BLaER1 treated with 17β-estradiol and CSF1 and Interleukin-3, amounts not matched to agents 10 nM and 100 nM (cell line): ENCODE results near the gene NDUFB11.
"Not testable (repeated sequence)": the region's sequence is repeated elsewhere in the genome, so short reads cannot be mapped to it uniquely, and the experiment has no call there.

Experiments used
- H3K27ac ChIP-seq, 11 experiments: shearing (Covaris generic); formaldehyde crosslinking; 2 replicates each; pipeline ENCODE4 v1.8.1; 2022
- H3K27me3 ChIP-seq, 11 experiments: shearing (Covaris generic); formaldehyde crosslinking; 2 replicates each; pipeline ENCODE4 v1.8.1; 2022
- H3K36me3 ChIP-seq, 11 experiments: shearing (Covaris generic); formaldehyde crosslinking; 2 replicates each; pipeline ENCODE4 v1.8.1; 2022
- H3K4me1 ChIP-seq, 10 experiments: shearing (Covaris generic); formaldehyde crosslinking; 2 replicates each; pipeline ENCODE4 v1.8.1; 2022
- H3K4me2 ChIP-seq, 11 experiments: shearing (Covaris generic); formaldehyde crosslinking; 2 replicates each; pipeline ENCODE4 v1.8.1; 2022
- H3K4me3 ChIP-seq, 10 experiments: shearing (Covaris generic); formaldehyde crosslinking; 2 replicates each; pipeline ENCODE4 v1.8.1; 2022
- H3K9ac ChIP-seq, 11 experiments: shearing (Covaris generic); formaldehyde crosslinking; 2 replicates each; pipeline ENCODE4 v1.8.1; 2022
- H3K9me3 ChIP-seq, 11 experiments: shearing (Covaris generic); formaldehyde crosslinking; replicated peaks in 1 of 11; 2 replicates each; pipeline ENCODE4 v1.8.1; 2022
- H4K20me1 ChIP-seq, 11 experiments: shearing (Covaris generic); formaldehyde crosslinking; 2 replicates each; pipeline ENCODE4 v1.8.1; 2022
- Cebpa-rat ChIP-seq, 11 experiments: shearing (Covaris generic); IDR thresholded peaks; 2 replicates each; pipeline ENCODE4 v1.8.1; 2022

Gene NDUFB11

DNA sequence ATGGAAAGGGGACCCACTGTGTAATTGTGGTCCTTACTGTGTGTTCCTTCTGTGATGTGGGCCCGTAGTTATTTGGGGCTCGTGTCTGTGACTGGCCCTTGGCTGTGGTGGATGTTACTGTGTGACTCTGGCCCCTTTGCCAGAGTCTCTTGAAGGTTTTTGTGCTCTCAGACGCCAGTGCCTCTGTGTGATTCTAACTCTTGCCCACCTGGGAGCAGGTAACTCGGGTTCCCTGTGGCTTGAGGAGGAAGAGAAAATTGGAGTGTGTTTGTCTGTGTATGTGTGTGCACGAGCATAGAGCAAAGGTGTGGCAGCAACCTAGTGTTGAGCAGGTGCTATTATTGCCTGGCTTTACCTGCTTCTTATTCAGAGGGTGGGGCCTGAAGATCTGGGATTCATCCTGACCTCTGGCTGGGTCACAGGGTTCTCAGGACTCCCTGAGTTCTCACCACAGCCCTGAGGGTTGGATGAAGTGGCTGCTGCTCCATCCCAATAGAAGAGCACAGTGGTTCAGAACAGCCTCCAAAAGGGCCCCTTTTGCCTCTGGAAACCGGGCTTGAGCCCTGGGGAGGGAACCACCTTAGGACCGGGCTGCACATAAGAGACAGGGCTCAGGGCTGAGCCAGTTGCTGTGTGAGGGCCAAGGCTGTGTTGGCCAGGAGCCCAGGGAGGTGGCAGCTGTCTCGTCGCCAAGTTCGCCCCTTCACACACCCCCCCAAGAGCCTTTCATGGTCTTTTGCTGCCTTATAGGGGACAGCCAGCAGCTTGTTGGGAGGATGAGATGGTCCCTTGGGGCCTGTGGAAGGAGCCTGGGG is 1.8 kb upstream of the NDUFB11 start:
- no peak for TF ChIP-seq Cebpa-rat (IDR thresholded peaks at IDR 0.05)
- H3K9me3 ChIP-seq: peaks cover 14 to 31% (median 23%) of the 10 kb centered on the region in 11 experiments; a peak in 20 of 22 replicates
- H3K27ac ChIP-seq: peak overlapping the region in 10 of 11 experiments; percentile 87 to 95 (median 92); a peak in 17 of 22 replicates
- H4K20me1 ChIP-seq: peaks cover 11 to 65% (median 40%) of the 10 kb centered on the region in 11 experiments; a peak in 20 of 22 replicates
- H3K36me3 ChIP-seq: peaks cover 30 to 54% (median 45%) of the 10 kb centered on the region in 11 experiments
- H3K4me3 ChIP-seq: peak overlapping the region; percentile 50 to 79 (median 72)
- H3K4me1 ChIP-seq: peaks cover 15 to 27% (median 22%) of the 10 kb centered on the region in 10 experiments; a peak in 18 of 20 replicates
- peak overlapping the region; percentile 83 to 92 (median 90) for H3K4me2 ChIP-seq
- peak overlapping the region; percentile 88 to 95 (median 91) for H3K9ac ChIP-seq
- H3K27me3 ChIP-seq: peaks cover 0 to 38% (median 13%) of the 10 kb centered on the region in 11 experiments; a peak in 12 of 22 replicates

DNA sequence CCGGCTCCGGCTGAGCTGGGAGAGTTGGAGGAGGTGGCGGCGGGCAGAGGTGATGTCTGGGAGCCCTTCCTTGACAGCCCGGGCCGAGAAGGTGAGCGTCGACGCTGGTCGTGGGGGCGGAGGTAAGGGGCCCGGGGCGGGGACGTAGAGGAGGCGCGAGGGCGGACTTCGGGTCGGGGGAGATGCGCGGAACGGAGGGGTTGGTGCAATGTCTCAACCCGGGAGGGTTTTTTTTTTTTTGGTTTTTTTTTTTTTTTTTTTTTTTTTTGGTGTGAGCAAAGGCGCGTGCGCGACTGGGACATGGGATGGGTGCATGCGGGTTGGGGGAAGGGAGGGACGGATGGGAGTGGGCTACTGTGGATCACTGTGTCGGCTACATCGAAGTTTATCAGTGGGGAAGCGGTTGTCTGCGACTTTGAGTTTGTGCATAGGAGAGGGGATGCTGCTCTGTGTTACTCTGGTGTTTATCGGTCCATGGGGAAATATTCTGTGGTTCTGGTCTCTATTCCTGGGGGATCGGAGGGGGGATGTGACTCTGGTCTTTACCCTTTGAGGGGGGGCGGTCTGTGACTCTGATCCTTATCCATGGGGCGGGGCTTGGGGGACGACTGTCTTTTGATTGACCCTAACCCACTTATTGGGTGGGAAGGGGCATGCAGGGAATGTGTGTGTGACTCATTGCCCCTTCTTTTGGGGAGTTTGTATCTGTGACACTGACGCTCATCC is 1.1 kb upstream of the NDUFB11 start:
- peak overlapping the region; percentile 50 to 79 (median 72) for H3K4me3 ChIP-seq
- peak overlapping the region; percentile 88 to 95 (median 91) for H3K9ac ChIP-seq
- peaks cover 14 to 31% (median 23%) of the 10 kb centered on the region in 11 experiments; a peak in 20 of 22 replicates for H3K9me3 ChIP-seq
- H3K27me3 ChIP-seq: peaks cover 0 to 43% (median 14%) of the 10 kb centered on the region in 11 experiments; a peak in 13 of 22 replicates
- peaks cover 15 to 27% (median 21%) of the 10 kb centered on the region in 10 experiments; a peak in 18 of 20 replicates for H3K4me1 ChIP-seq
- H3K4me2 ChIP-seq: peak overlapping the region; percentile 83 to 92 (median 90)
- peaks cover 11 to 58% (median 38%) of the 10 kb centered on the region in 11 experiments; a peak in 20 of 22 replicates for H4K20me1 ChIP-seq
- H3K27ac ChIP-seq: peak overlapping the region; percentile 85 to 95 (median 91)
- H3K36me3 ChIP-seq: peaks cover 28 to 54% (median 43%) of the 10 kb centered on the region in 11 experiments
- no peak for TF ChIP-seq Cebpa-rat (IDR thresholded peaks at IDR 0.05)

DNA sequence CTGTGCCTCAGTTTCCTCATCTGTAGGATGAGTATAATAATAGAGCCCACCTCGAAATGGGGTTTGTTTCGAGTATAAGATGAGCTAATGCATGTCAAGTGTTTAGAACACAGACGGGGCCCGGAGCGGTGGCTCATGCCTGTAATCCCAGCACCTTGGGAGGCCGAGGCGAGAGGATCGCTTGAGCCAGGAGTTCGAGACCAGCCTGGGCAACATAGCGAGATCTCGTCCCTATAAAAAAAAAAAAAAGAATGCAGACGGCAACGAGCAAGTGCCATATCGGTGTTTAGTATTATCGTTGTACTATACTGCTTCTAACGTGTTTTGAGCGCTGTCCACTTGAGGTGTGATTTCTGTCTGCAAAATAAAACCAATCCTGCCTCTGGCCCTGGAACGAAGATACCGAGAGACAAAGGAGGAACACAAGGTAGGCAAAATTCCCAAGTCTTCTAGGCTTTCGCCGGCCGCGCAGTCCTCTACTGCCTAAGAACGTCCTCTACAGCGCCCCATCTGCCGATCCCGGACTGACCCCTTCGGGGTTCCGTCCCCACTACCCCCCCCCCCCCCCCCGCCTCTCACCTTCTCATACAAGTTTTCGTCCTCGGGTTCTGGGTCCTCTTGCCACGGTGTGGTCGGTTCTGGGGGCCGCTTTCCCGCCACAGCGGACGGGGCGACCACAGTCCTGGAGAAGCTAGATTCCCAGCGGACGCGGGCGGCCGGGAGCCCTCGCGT is 442 bp downstream of the NDUFB11 start:
- H3K27me3 ChIP-seq: peaks cover 0 to 50% (median 18%) of the 10 kb centered on the region in 11 experiments; a peak in 13 of 22 replicates
- no peak for TF ChIP-seq Cebpa-rat (IDR thresholded peaks at IDR 0.05)

DNA sequence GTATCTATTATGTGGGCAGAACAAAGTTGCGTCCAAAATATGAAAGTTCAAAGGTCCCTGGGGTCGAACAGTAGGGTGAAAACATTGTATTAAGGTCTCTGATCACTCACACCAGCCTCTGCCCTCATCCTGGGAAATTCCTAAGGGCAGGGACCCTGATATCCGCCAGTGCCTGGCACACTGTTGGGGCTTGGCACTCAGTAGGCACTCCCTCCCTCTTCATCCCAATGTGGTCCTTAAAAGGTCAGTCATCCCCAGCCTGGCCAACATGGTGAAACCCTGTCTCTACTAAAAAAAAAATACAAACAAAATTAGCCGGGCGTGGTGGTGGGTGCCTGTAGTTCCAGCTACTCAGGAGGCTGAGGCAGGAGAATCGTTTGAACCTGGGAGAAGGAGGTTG is 6.3 kb downstream of the NDUFB11 start:
- no peak overlapping the region for H3K4me2 ChIP-seq
- H3K4me3 ChIP-seq: no peak overlapping the region
- H3K36me3 ChIP-seq: peaks cover 9 to 37% (median 26%) of the 10 kb centered on the region in 11 experiments; a peak in 21 of 22 replicates
- no peaks in the 10 kb centered on the region for H3K9me3 ChIP-seq
- peaks cover 0 to 8% (median 2%) of the 10 kb centered on the region in 10 experiments; a peak in 9 of 20 replicates for H3K4me1 ChIP-seq
- H3K9ac ChIP-seq: no peak overlapping the region
- peaks cover 0 to 26% (median 10%) of the 10 kb centered on the region in 11 experiments; a peak in 14 of 22 replicates for H4K20me1 ChIP-seq
- no peak overlapping the region for H3K27ac ChIP-seq
- no peak for TF ChIP-seq Cebpa-rat (IDR thresholded peaks at IDR 0.05)
- H3K27me3 ChIP-seq: peaks cover 0 to 30% (median 7%) of the 10 kb centered on the region in 11 experiments; a peak in 12 of 22 replicates

More for the DNA sequence above, 442 bp downstream of the NDUFB11 start:
- Histone ChIP-seq H3K4me2 (peak overlapping the region; percentile 59 to 89 (median 76)), H4K20me1 (peaks cover 11 to 47% (median 30%) of the 10 kb centered on the region in 11 experiments; a peak in 20 of 22 replicates), H3K36me3 (peaks cover 19 to 51% (median 35%) of the 10 kb centered on the region in 11 experiments), H3K27ac (peak overlapping the region; percentile 85 to 95 (median 91)), H3K9ac (peak overlapping the region; percentile 88 to 95 (median 91)), H3K9me3 (peaks cover 9 to 24% (median 16%) of the 10 kb centered on the region in 11 experiments; a peak in 20 of 22 replicates), H3K4me3 (peak overlapping the region; percentile 50 to 79 (median 72)), H3K4me1 (peaks cover 15 to 27% (median 21%) of the 10 kb centered on the region in 10 experiments; a peak in 18 of 20 replicates)

DNA sequence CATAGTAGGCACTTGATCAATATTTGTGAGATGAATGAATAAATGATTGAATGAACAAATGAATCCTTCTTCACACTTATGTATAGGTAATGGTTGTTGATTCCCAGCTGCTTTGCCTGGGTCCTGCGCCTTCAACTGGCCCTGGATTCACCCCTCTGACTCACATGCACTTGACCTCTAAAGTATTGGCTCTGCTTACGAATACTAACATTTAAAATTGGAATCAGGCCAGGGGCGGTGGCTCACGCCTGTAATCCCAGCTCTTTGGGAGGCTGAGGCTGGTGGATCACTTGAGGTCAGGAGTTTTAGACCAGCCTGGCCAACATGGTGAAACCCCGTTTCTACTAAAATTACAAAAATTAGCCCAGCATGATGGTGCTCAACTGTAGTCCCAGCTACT is 8.9 kb downstream of the NDUFB11 start:
- not testable (repeated sequence) for H3K4me1 ChIP-seq, H3K9ac ChIP-seq, H3K4me3 ChIP-seq, H3K27ac ChIP-seq, H3K4me2 ChIP-seq, H4K20me1 ChIP-seq, H3K9me3 ChIP-seq
- Histone ChIP-seq H3K36me3 (peaks cover 0 to 13% (median 9%) of the 10 kb centered on the region in 11 experiments; a peak in 12 of 22 replicates), H3K27me3 (peaks cover 0 to 16% (median 2%) of the 10 kb centered on the region in 11 experiments; a peak in 10 of 22 replicates)

DNA sequence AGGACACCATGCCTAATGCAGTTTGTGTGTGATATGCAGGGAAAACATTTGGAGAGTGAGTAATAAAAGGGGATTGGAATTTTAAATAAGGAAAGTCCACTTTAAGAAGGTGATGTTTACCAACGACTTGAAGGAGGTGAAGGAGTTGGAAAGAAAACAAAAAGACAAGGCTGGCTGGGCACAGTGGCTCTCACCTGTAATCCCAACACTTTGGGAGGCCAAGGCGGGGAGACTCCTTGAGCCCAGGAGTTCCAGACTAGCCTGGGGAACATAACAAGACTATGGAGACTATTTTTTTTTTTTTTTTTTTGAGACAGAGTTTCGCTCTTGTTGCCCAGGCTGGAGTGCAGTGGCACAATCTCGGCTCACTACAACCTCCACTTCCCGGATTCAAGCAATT is 11.0 kb downstream of the NDUFB11 start:
- H4K20me1 ChIP-seq: peaks cover 0 to 4% (median 0%) of the 10 kb centered on the region in 11 experiments; a peak in 2 of 22 replicates
- H3K27me3 ChIP-seq: peaks cover 0 to 5% (median 0%) of the 10 kb centered on the region in 11 experiments; a peak in 4 of 22 replicates
- no peak overlapping the region for H3K4me3 ChIP-seq
- H3K36me3 ChIP-seq: peaks cover 0 to 5% (median 0%) of the 10 kb centered on the region in 11 experiments; a peak in 1 of 22 replicates
- no peak overlapping the region for H3K9ac ChIP-seq
- TF ChIP-seq Cebpa-rat (IDR thresholded peaks at IDR 0.05): no peak
- H3K27ac ChIP-seq: no peak overlapping the region
- H3K9me3 ChIP-seq: no peaks in the 10 kb centered on the region
- H3K4me2 ChIP-seq: no peak overlapping the region
- peaks cover 0 to 6% (median 4%) of the 10 kb centered on the region in 10 experiments; a peak in 3 of 20 replicates for H3K4me1 ChIP-seq

DNA sequence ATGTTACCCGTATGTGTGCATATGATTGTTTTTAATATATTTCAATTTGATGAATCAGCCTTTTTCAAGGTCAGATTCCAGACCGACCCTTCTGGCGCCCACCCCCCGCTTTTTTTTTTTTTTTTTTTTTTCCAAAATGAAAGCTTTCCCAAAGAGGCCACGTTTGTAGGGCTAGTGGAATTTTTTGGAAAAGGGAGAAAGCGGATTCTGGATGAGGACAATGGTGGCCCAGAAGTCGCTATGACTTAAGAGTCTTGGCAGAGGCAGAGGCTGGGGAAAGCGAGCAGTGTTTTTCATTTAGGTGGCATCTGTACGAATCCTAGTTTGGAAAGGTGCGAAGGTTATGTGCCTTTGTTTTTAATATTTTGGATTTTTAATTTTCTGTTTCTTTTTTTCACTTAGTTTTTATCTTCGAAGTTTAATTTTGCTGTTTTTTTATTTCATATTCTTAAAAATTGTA is 14.6 kb downstream of the NDUFB11 start:
- Histone ChIP-seq H3K4me3 (peak overlapping the region; percentile 56 to 73 (median 63)), H3K9ac (peak overlapping the region; percentile 61 to 81 (median 75); a peak in 17 of 22 replicates), H3K4me1 (peaks cover 0 to 6% (median 4%) of the 10 kb centered on the region in 10 experiments; a peak in 7 of 20 replicates), H3K36me3 (no peaks in the 10 kb centered on the region), H3K27me3 (peaks cover 0 to 7% (median 0%) of the 10 kb centered on the region in 11 experiments; a peak in 2 of 22 replicates), H4K20me1 (peaks cover 0 to 4% (median 0%) of the 10 kb centered on the region in 11 experiments; a peak in 1 of 22 replicates), H3K27ac (peak overlapping the region in 5 of 11 experiments; percentile 54 to 83 (median 71); a peak in 10 of 22 replicates), H3K4me2 (peak overlapping the region; percentile 42 to 76 (median 54); a peak in 21 of 22 replicates), H3K9me3 (no peaks in the 10 kb centered on the region)
- no peak for TF ChIP-seq Cebpa-rat (IDR thresholded peaks at IDR 0.05)
